Measurements from ENCODE around the gene NOL11.

The NOL11 gene

GRCh38 chr17:67707442-67707841, 10.3 kb upstream of the NOL11 start:
- Histone ChIP-seq H3K9me2 (replicated peaks; ENCODE audit: control insufficient read depth, low read length) (no peaks in the 10 kb centered on the region), H3K4me2 (ENCODE audit: low read length) (no peak overlapping the region), H3K79me2 (ENCODE audit: control insufficient read depth, low read length) (no peaks in the 10 kb centered on the region), H3K9me3 (ENCODE audit: control insufficient read depth, insufficient read depth, low read length) (no peaks in the 10 kb centered on the region), H3K4me1 (ENCODE audit: control insufficient read depth, low read length) (peaks cover 6% of the 10 kb centered on the region), H3K27ac (ENCODE audit: low read depth, low read length) (no peak overlapping the region), H3K27me3 (ENCODE audit: control insufficient read depth, low read length) (no peaks in the 10 kb centered on the region), H4K20me1 (ENCODE audit: control insufficient read depth, insufficient read depth, low read depth, low read length) (no peaks in the 10 kb centered on the region), H3K36me3 (ENCODE audit: control insufficient read depth, low read length) (no peaks in the 10 kb centered on the region), H3F3A (ENCODE audit: control insufficient read depth, insufficient read depth) (no peaks in the 10 kb centered on the region), H3K4me3 (ENCODE audit: low read length) (no peak overlapping the region)
- TF ChIP-seq EZH2phosphoT487 (IDR thresholded peaks at IDR 0.05; ENCODE audit: borderline replicate concordance, low read length) = no peak
- TF ChIP-seq CTCF (IDR thresholded peaks at IDR 0.05; ENCODE audit: low read depth, low read length, poor library complexity, severe bottlenecking) = no peak

GRCh38 chr17:67708378-67708777, 9.4 kb upstream of the NOL11 start:
- Histone ChIP-seq H4K20me1 (ENCODE audit: control insufficient read depth, insufficient read depth, low read depth, low read length) (no peaks in the 10 kb centered on the region), H3K36me3 (ENCODE audit: control insufficient read depth, low read length) (no peaks in the 10 kb centered on the region), H3K4me2 (ENCODE audit: low read length) (no peak overlapping the region), H3K27ac (ENCODE audit: low read depth, low read length) (no peak overlapping the region), H3K27me3 (ENCODE audit: control insufficient read depth, low read length) (no peaks in the 10 kb centered on the region), H3K4me3 (ENCODE audit: low read length) (no peak overlapping the region), H3K9me3 (ENCODE audit: control insufficient read depth, insufficient read depth, low read length) (no peaks in the 10 kb centered on the region), H3F3A (ENCODE audit: control insufficient read depth, insufficient read depth) (no peaks in the 10 kb centered on the region), H3K79me2 (ENCODE audit: control insufficient read depth, low read length) (no peaks in the 10 kb centered on the region), H3K9me2 (replicated peaks; ENCODE audit: control insufficient read depth, low read length) (no peaks in the 10 kb centered on the region), H3K4me1 (ENCODE audit: control insufficient read depth, low read length) (peaks cover 6% of the 10 kb centered on the region)
- TF ChIP-seq EZH2phosphoT487 (IDR thresholded peaks at IDR 0.05; ENCODE audit: borderline replicate concordance, low read length) (no peak), CTCF (IDR thresholded peaks at IDR 0.05; ENCODE audit: low read depth, low read length, poor library complexity, severe bottlenecking) (no peak)

GRCh38 chr17:67711916-67712315, 5.8 kb upstream of the NOL11 start:
- H4K20me1 ChIP-seq (ENCODE audit: control insufficient read depth, insufficient read depth, low read depth, low read length) = no peaks in the 10 kb centered on the region
- H3K27ac ChIP-seq (ENCODE audit: low read depth, low read length) = no peak overlapping the region
- no peaks in the 10 kb centered on the region for H3K27me3 ChIP-seq (ENCODE audit: control insufficient read depth, low read length)
- no peaks in the 10 kb centered on the region for H3F3A ChIP-seq (ENCODE audit: control insufficient read depth, insufficient read depth)
- no peak overlapping the region for H3K4me2 ChIP-seq (ENCODE audit: low read length)
- TF ChIP-seq CTCF (IDR thresholded peaks at IDR 0.05; ENCODE audit: low read depth, low read length, poor library complexity, severe bottlenecking) (no peak), EZH2phosphoT487 (IDR thresholded peaks at IDR 0.05; ENCODE audit: borderline replicate concordance, low read length) (no peak)
- peaks cover 15% of the 10 kb centered on the region for H3K4me1 ChIP-seq (ENCODE audit: control insufficient read depth, low read length)
- H3K36me3 ChIP-seq (ENCODE audit: control insufficient read depth, low read length) = no peaks in the 10 kb centered on the region; the same call in 1 of the 2 replicates
- H3K9me2 ChIP-seq (replicated peaks; ENCODE audit: control insufficient read depth, low read length) = no peaks in the 10 kb centered on the region
- no peaks in the 10 kb centered on the region for H3K9me3 ChIP-seq (ENCODE audit: control insufficient read depth, insufficient read depth, low read length)
- H3K4me3 ChIP-seq (ENCODE audit: low read length) = no peak overlapping the region
- peaks cover 5% of the 10 kb centered on the region for H3K79me2 ChIP-seq (ENCODE audit: control insufficient read depth, low read length)

GRCh38 chr17:67712375-67712774, 5.4 kb upstream of the NOL11 start:
- Histone ChIP-seq H3K4me3 (ENCODE audit: low read length) (no peak overlapping the region), H3K27me3 (ENCODE audit: control insufficient read depth, low read length) (no peaks in the 10 kb centered on the region), H3K36me3 (ENCODE audit: control insufficient read depth, low read length) (no peaks in the 10 kb centered on the region; the same call in 1 of the 2 replicates), H3K27ac (ENCODE audit: low read depth, low read length) (no peak overlapping the region), H3K4me1 (ENCODE audit: control insufficient read depth, low read length) (peaks cover 13% of the 10 kb centered on the region), H3K9me3 (ENCODE audit: control insufficient read depth, insufficient read depth, low read length) (no peaks in the 10 kb centered on the region), H3K4me2 (ENCODE audit: low read length) (no peak overlapping the region), H4K20me1 (ENCODE audit: control insufficient read depth, insufficient read depth, low read depth, low read length) (no peaks in the 10 kb centered on the region), H3F3A (ENCODE audit: control insufficient read depth, insufficient read depth) (no peaks in the 10 kb centered on the region), H3K79me2 (ENCODE audit: control insufficient read depth, low read length) (peaks cover 9% of the 10 kb centered on the region), H3K9me2 (replicated peaks; ENCODE audit: control insufficient read depth, low read length) (no peaks in the 10 kb centered on the region)
- no peak for TF ChIP-seq CTCF (IDR thresholded peaks at IDR 0.05; ENCODE audit: low read depth, low read length, poor library complexity, severe bottlenecking)
- no peak for TF ChIP-seq EZH2phosphoT487 (IDR thresholded peaks at IDR 0.05; ENCODE audit: borderline replicate concordance, low read length)

Data from DOHH2 (cell line).